Stimulated activated effector memory CD8-positive, alpha-beta T cell treated with anti-CD3 and anti-CD28 coated beads, Interleukin-12 subunit alpha, Interleukin-12 subunit beta, amount 100 ng/mL, for 72 hours (primary cell): ENCODE data around the gene HOXD8.

Experiments used
- ATAC-seq: fragments of 150-1000 bp; cut with Tn5 transposase; 2 replicates; pipeline ENCODE4 v1.10.0; 2021
- DNase-seq, 2 donors: peaks; one replicate each; pipeline ENCODE4 v3.0.0; 2021 to 2022; ENCODE audit warnings: low spot score in 2 of 2
- H3K27ac Mint-ChIP-seq: one replicate; pipeline ENCODE4 v1.8.0; 2022; ENCODE audit warnings: mild to moderate bottlenecking, mixed read lengths
- H3K36me3 Mint-ChIP-seq: one replicate; pipeline ENCODE4 v1.8.0; 2022; ENCODE audit warnings: mild to moderate bottlenecking, mixed read lengths
- H3K4me1 Mint-ChIP-seq: one replicate; pipeline ENCODE4 v1.8.0; 2022; ENCODE audit warnings: mixed read lengths
- H3K4me3 Mint-ChIP-seq: one replicate; pipeline ENCODE4 v1.8.0; 2022; ENCODE audit warnings: mild to moderate bottlenecking, mixed read lengths
- H3K9me3 Mint-ChIP-seq: one replicate; pipeline ENCODE4 v1.8.0; 2022; ENCODE audit warnings: mixed read lengths

HOXD8 gene

GRCh38 chr2:176125772-176126054 lies 3.8 kb upstream of the HOXD8 start:
- no peak for DNase-seq
- Mint-ChIP-seq H3K27ac (no peak overlapping the region), H3K9me3 (no peaks in the 10 kb centered on the region), H3K4me3 (no peak overlapping the region), H3K36me3 (peaks cover 17% of the 10 kb centered on the region), H3K4me1 (peaks cover 21% of the 10 kb centered on the region)
- ATAC-seq = no peak

- H3K4me3 Mint-ChIP-seq = no peak overlapping the region
- H3K27ac Mint-ChIP-seq = no peak overlapping the region
- DNase-seq = peak; percentile 51 to 73
Observed at GRCh38 chr2:176126929-176127773, 2.4 kb upstream of the HOXD8 start.

GRCh38 chr2:176127774-176128072 lies 1.8 kb upstream of the HOXD8 start:
- no peaks in the 10 kb centered on the region for H3K9me3 Mint-ChIP-seq
- no peak for ATAC-seq
- no peak overlapping the region for H3K27ac Mint-ChIP-seq
- no peak overlapping the region for H3K4me3 Mint-ChIP-seq
- DNase-seq = no peak
- H3K4me1 Mint-ChIP-seq = peaks cover 34% of the 10 kb centered on the region
- peaks cover 25% of the 10 kb centered on the region for H3K36me3 Mint-ChIP-seq

More at GRCh38 chr2:176126929-176127773, 2.4 kb upstream of the HOXD8 start:
- peaks cover 25% of the 10 kb centered on the region for H3K36me3 Mint-ChIP-seq
- H3K4me1 Mint-ChIP-seq = peaks cover 28% of the 10 kb centered on the region
- no peak for ATAC-seq
- no peaks in the 10 kb centered on the region for H3K9me3 Mint-ChIP-seq

- Mint-ChIP-seq H3K4me1 (peaks cover 37% of the 10 kb centered on the region), H3K4me3 (peak overlapping the region; percentile 44), H3K36me3 (peaks cover 20% of the 10 kb centered on the region)
Observed at GRCh38 chr2:176128172-176128981, 1.1 kb upstream of the HOXD8 start.

GRCh38 chr2:176129813-176130146 lies 275 bp downstream of the HOXD8 start:
- ATAC-seq (no peak), DNase-seq (no peak)
- Mint-ChIP-seq H3K4me1 (peaks cover 30% of the 10 kb centered on the region), H3K9me3 (no peaks in the 10 kb centered on the region), H3K36me3 (peaks cover 16% of the 10 kb centered on the region), H3K4me3 (peak overlapping the region; percentile 44), H3K27ac (no peak overlapping the region)

More at GRCh38 chr2:176128172-176128981, 1.1 kb upstream of the HOXD8 start:
- ATAC-seq (no peak), DNase-seq (no peak)
- H3K9me3 Mint-ChIP-seq = no peaks in the 10 kb centered on the region
- H3K27ac Mint-ChIP-seq = no peak overlapping the region

- DNase-seq (no peak), ATAC-seq (peak; percentile 58)
- H3K27ac Mint-ChIP-seq = no peak overlapping the region
- H3K9me3 Mint-ChIP-seq = no peaks in the 10 kb centered on the region
- H3K36me3 Mint-ChIP-seq = peaks cover 18% of the 10 kb centered on the region
- H3K4me3 Mint-ChIP-seq = peak overlapping the region; percentile 44
- H3K4me1 Mint-ChIP-seq = peaks cover 32% of the 10 kb centered on the region
Observed at GRCh38 chr2:176130147-176130956, 847 bp downstream of the HOXD8 start.

GRCh38 chr2:176130957-176131847 lies 1.7 kb downstream of the HOXD8 start:
- no peak for ATAC-seq
- no peak for DNase-seq
- Mint-ChIP-seq H3K36me3 (peaks cover 26% of the 10 kb centered on the region), H3K9me3 (no peaks in the 10 kb centered on the region), H3K4me1 (peaks cover 41% of the 10 kb centered on the region), H3K4me3 (peak overlapping the region; percentile 44), H3K27ac (no peak overlapping the region)

- Mint-ChIP-seq H3K4me3 (peak overlapping the region; percentile 68), H3K4me1 (peaks cover 42% of the 10 kb centered on the region), H3K27ac (no peak overlapping the region), H3K9me3 (no peaks in the 10 kb centered on the region), H3K36me3 (peaks cover 26% of the 10 kb centered on the region)
- DNase-seq = no peak
- no peak for ATAC-seq
Observed at GRCh38 chr2:176131848-176132158, 2.3 kb downstream of the HOXD8 start.

GRCh38 chr2:176132205-176133171 lies 3.0 kb downstream of the HOXD8 start:
- ATAC-seq = no peak
- no peaks in the 10 kb centered on the region for H3K9me3 Mint-ChIP-seq
- peaks cover 42% of the 10 kb centered on the region for H3K4me1 Mint-ChIP-seq
- DNase-seq = no peak
- peak overlapping the region; percentile 68 for H3K4me3 Mint-ChIP-seq
- H3K27ac Mint-ChIP-seq = no peak overlapping the region
- H3K36me3 Mint-ChIP-seq = peaks cover 26% of the 10 kb centered on the region

GRCh38 chr2:176133389-176133788 lies 3.9 kb downstream of the HOXD8 start:
- H3K9me3 Mint-ChIP-seq = no peaks in the 10 kb centered on the region
- ATAC-seq (no peak), DNase-seq (no peak)
- H3K36me3 Mint-ChIP-seq = peaks cover 21% of the 10 kb centered on the region
- no peak overlapping the region for H3K27ac Mint-ChIP-seq
- no peak overlapping the region for H3K4me3 Mint-ChIP-seq
- peaks cover 40% of the 10 kb centered on the region for H3K4me1 Mint-ChIP-seq

- Mint-ChIP-seq H3K4me1 (peaks cover 36% of the 10 kb centered on the region), H3K36me3 (peaks cover 20% of the 10 kb centered on the region), H3K27ac (no peak overlapping the region), H3K4me3 (no peak overlapping the region), H3K9me3 (no peaks in the 10 kb centered on the region)
- ATAC-seq = no peak
- DNase-seq = no peak
Observed at GRCh38 chr2:176134035-176134434, 4.5 kb downstream of the HOXD8 start.

GRCh38 chr2:176135035-176135440 lies 5.5 kb downstream of the HOXD8 start:
- peaks cover 20% of the 10 kb centered on the region for H3K36me3 Mint-ChIP-seq
- no peak overlapping the region for H3K27ac Mint-ChIP-seq
- no peak for ATAC-seq
- H3K4me3 Mint-ChIP-seq = peak overlapping the region; percentile 48
- no peaks in the 10 kb centered on the region for H3K9me3 Mint-ChIP-seq
- no peak for DNase-seq
- peaks cover 34% of the 10 kb centered on the region for H3K4me1 Mint-ChIP-seq

- no peak overlapping the region for H3K27ac Mint-ChIP-seq
- H3K9me3 Mint-ChIP-seq = no peaks in the 10 kb centered on the region
- DNase-seq = no peak
- peaks cover 34% of the 10 kb centered on the region for H3K4me1 Mint-ChIP-seq
- H3K36me3 Mint-ChIP-seq = peaks cover 9% of the 10 kb centered on the region
- peak overlapping the region; percentile 48 for H3K4me3 Mint-ChIP-seq
- ATAC-seq = no peak
Observed at GRCh38 chr2:176136374-176137251, 7.1 kb downstream of the HOXD8 start.
